Gastroesophageal sphincter (tissue), 3 donors: Measurements from ENCODE around the gene CD320.
"Not testable (repeated sequence)": the region's sequence is repeated elsewhere in the genome, so short reads cannot be mapped to it uniquely, and the experiment has no call there.

ENCODE experiments used
- EP300 ChIP-seq: sonication (generic); formaldehyde crosslinking; IDR thresholded peaks from one replicate; pipeline ENCODE4 v1.6.1; 2017; ENCODE audit warnings: antibody characterized with exemption, mild to moderate bottlenecking
- POLR2A ChIP-seq, 2 donors: fragments of 450-650 bp; IDR thresholded peaks; one replicate each; pipeline ENCODE4 v1.6.1; 2017; ENCODE audit warnings: antibody characterized with exemption in 2 of 2, mild to moderate bottlenecking in 2 of 2, moderate library complexity in 1 of 2
- POLR2AphosphoS5 ChIP-seq: sonication (generic); formaldehyde crosslinking; IDR thresholded peaks from one replicate; pipeline ENCODE4 v1.6.1; 2017; ENCODE audit warnings: antibody characterized with exemption
- TF ChIP-seq, protein P1 (sequence below), 4 experiments: fragments of 200-600 bp in 2 of 4; fragments of 450-650 bp in 2 of 4; sonication (generic) in 1 of 4; IDR thresholded peaks; one replicate each; pipeline ENCODE4 v1.5.1; 2017 to 2019; ENCODE audit warnings: antibody characterized with exemption in 4 of 4, mild to moderate bottlenecking in 2 of 4, moderate library complexity in 2 of 4

DNA sequence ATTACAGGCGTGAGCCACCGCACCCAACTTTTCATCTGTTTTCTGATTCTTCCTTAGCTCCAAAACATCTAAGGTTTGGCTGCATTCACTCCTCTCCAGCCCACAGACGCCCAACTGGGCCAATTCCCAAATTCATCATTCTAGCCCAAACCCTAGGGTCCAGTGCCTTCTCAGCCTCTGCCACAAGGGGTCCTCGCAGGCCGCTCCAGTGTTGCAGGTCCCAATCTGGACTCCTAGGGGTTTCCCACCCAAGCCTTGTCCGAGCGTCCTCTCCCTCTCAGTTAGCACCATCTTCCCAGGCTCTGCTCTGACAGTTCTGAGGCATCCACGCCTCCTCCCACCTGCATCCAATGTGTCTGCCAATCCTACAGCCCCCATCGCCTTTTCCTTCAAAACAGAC lies 16.8 kb downstream of the CD320 start:
- not testable (repeated sequence) for TF ChIP-seq EP300; POLR2A (IDR thresholded peaks at IDR 0.05); POLR2AphosphoS5
- TF ChIP-seq, protein P1, sequence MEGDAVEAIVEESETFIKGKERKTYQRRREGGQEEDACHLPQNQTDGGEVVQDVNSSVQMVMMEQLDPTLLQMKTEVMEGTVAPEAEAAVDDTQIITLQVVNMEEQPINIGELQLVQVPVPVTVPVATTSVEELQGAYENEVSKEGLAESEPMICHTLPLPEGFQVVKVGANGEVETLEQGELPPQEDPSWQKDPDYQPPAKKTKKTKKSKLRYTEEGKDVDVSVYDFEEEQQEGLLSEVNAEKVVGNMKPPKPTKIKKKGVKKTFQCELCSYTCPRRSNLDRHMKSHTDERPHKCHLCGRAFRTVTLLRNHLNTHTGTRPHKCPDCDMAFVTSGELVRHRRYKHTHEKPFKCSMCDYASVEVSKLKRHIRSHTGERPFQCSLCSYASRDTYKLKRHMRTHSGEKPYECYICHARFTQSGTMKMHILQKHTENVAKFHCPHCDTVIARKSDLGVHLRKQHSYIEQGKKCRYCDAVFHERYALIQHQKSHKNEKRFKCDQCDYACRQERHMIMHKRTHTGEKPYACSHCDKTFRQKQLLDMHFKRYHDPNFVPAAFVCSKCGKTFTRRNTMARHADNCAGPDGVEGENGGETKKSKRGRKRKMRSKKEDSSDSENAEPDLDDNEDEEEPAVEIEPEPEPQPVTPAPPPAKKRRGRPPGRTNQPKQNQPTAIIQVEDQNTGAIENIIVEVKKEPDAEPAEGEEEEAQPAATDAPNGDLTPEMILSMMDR (IDR thresholded peaks at IDR 0.05) = not testable (repeated sequence)
